Measurements from ENCODE around the gene ZNF423. TPM values are rescaled to one million over a fixed set of nuclear protein-coding genes. Genes with fewer than 3 reads are reported as not detected.

Gene ZNF423
- total RNA-seq, 6 experiments from 2014 or later, result not detected

GRCh38 chr16:49821614-49822282, 34.2 kb downstream of the ZNF423 start:
- H3K27me3 Mint-ChIP-seq (ENCODE audit: insufficient read depth), result peaks cover 1% of the 10 kb centered on the region
- H3K27ac Mint-ChIP-seq, result no peak overlapping the region
- H3K36me3 Mint-ChIP-seq (ENCODE audit: low read depth), result no peaks in the 10 kb centered on the region
- H3K4me1 Mint-ChIP-seq (ENCODE audit: low read depth), result no peaks in the 10 kb centered on the region
- H3K9me3 Mint-ChIP-seq, result no peaks in the 10 kb centered on the region
- TF ChIP-seq CTCF (IDR thresholded peaks at IDR 0.05), result no peak
- H3K4me3 Mint-ChIP-seq, result no peak overlapping the region
- no peak for DNase-seq

DNA sequence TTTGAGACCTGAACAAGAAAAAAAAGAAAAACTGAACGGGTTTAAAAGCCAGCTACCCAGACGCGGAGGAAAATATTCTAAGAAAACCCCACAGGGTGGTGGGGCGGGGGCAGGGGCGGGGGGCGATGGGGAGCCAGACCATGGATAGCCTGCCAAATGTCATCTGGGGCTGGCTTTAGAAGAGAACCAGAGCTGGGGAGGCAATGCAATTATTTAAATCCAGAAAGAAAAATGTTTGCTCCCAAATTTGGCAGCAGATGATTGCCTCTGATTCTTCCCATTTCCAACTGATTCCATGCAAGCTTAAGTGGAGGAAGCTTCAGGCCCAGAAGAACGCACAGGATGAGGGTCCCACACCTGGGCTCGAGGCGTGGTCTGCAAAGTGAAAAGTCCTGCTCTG, 34.8 kb downstream of the ZNF423 start:
- Mint-ChIP-seq H3K4me1 (ENCODE audit: low read depth) (no peaks in the 10 kb centered on the region), H3K27ac (no peak overlapping the region), H3K36me3 (ENCODE audit: low read depth) (no peaks in the 10 kb centered on the region), H3K27me3 (ENCODE audit: insufficient read depth) (peaks cover 3% of the 10 kb centered on the region), H3K4me3 (no peak overlapping the region), H3K9me3 (no peaks in the 10 kb centered on the region)
- DNase-seq, result no peak
- no peak for TF ChIP-seq CTCF (IDR thresholded peaks at IDR 0.05)

DNA sequence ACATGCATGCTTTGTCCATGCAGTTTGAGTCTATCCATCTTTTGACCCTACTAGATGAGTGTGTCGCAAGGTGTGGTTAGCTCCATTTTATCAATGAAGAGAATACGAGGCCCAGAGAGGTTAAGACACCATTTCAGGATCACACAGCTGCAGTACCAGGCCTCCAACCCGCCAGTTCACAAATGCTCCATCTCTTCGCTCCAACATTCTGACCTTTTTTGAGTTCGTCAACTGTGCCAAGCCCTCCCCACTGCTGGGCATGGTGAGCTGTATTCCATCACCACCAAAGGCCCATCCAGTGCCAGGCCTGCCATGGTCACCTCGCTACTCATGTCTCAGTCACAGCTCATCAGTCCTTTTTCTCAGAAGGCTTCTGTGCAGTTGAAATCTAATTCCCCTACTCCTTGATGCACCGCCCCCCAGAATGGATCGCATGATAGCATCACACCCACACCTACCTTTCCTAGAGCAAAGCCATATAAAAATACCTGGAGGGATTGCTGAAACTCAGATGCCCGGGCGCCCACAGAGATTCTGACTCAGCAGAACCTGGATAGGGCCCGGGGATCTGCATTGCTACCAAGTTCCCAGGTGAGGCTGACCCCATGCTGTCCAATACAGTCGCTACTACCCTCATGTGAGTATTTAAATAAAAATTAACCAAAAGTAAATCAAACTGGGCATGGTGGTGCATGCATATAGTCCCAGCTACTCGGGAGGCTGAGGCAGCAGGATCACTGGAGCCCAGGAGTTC, 38.0 kb downstream of the ZNF423 start:
- no peak overlapping the region for H3K27ac Mint-ChIP-seq
- TF ChIP-seq CTCF (IDR thresholded peaks at IDR 0.05), result no peak
- H3K27me3 Mint-ChIP-seq (ENCODE audit: insufficient read depth), result peaks cover 8% of the 10 kb centered on the region

DNA sequence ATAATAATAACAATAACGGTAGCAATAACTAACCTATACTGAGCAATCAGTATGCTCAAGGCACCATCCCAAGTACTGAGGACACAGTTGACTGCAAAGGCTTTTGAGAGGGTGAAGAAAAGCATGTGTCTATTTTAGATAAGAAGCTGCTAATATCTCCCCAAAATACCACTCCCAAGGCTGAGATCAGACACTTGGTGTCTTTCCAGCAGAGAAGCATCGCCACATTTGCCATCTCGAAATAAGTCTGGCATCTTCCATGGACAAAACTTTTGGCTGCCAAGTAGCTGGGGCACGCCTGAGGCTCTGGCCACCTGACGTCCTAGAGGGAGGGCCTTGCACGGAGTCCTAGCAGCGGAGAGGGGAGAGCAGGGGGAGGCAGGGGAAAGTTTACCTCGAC, 39.0 kb downstream of the ZNF423 start:
- TF ChIP-seq CTCF (IDR thresholded peaks at IDR 0.05), result no peak
- Mint-ChIP-seq H3K27ac (no peak overlapping the region), H3K36me3 (ENCODE audit: low read depth) (no peaks in the 10 kb centered on the region), H3K4me3 (no peak overlapping the region), H3K4me1 (ENCODE audit: low read depth) (no peaks in the 10 kb centered on the region), H3K27me3 (ENCODE audit: insufficient read depth) (peaks cover 11% of the 10 kb centered on the region), H3K9me3 (no peaks in the 10 kb centered on the region)
- DNase-seq, result no peak

More for the DNA sequence above, 38.0 kb downstream of the ZNF423 start:
- no peak for DNase-seq
- H3K4me3 Mint-ChIP-seq, result no peak overlapping the region
- H3K36me3 Mint-ChIP-seq (ENCODE audit: low read depth), result no peaks in the 10 kb centered on the region
- no peaks in the 10 kb centered on the region for H3K4me1 Mint-ChIP-seq (ENCODE audit: low read depth)
- H3K9me3 Mint-ChIP-seq, result no peaks in the 10 kb centered on the region

DNA sequence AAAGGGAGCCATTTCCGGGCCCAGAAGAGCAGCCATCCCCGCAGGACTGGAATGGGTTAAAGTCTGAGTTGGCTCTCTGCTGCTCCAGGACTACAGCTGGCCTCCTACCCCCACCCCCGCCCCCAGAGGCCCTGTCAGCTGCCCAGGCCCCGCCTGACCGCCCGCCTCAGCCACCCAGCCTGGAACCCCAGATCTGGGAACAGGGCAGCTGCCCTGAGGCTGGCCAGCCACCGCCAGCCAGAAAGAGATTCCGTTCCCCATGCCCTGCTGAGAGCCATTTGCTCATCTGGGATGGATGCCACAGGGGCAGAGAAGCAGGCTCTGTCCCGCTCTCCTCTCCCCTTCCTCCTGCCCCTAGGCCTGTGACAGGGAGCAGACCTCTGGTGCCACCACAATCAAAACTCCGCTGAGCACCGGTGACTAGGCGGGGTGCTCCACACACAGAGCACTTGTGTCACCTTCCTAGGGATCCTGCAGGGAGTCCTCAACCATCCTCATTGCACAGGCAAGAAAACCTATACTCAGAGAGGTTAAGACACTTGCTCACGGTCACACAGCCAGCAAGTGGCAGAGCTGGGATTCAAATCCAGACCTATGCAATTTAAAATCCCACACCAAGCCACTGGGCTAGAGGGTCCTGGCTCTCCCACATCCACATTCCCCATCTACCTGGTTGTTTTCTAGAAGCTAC, 44.1 kb downstream of the ZNF423 start:
- Mint-ChIP-seq H3K27me3 (ENCODE audit: insufficient read depth) (peaks cover 27% of the 10 kb centered on the region), H3K4me3 (no peak overlapping the region), H3K4me1 (ENCODE audit: low read depth) (no peaks in the 10 kb centered on the region)

More for the DNA sequence above, 44.1 kb downstream of the ZNF423 start:
- DNase-seq, result no peak
- no peaks in the 10 kb centered on the region for H3K9me3 Mint-ChIP-seq
- H3K27ac Mint-ChIP-seq, result no peak overlapping the region
- no peaks in the 10 kb centered on the region for H3K36me3 Mint-ChIP-seq (ENCODE audit: low read depth)
- TF ChIP-seq CTCF (IDR thresholded peaks at IDR 0.05), result no peak
